ENCODE measurements around the gene BRINP1.

GRCh38 chr9:119167876-119168275 lies 201.4 kb downstream of the BRINP1 start:
- no peak for TF ChIP-seq CTCF (IDR thresholded peaks at IDR 0.05)
- TF ChIP-seq POLR2A (IDR thresholded peaks at IDR 0.05), result no peak
